Stimulated activated CD8-positive, alpha-beta memory T cell treated with anti-CD3 and anti-CD28 coated beads, Interleukin-7, amount 100 ng/mL, for 4 hours (primary cell): ENCODE measurements around the gene TRMT1.

ENCODE experiments used
- DNase-seq, 2 donors: peaks; one replicate each; pipeline ENCODE4 v3.0.0-alpha.2; 2020; ENCODE audit warnings: low read depth in 2 of 2

The TRMT1 gene

DNA sequence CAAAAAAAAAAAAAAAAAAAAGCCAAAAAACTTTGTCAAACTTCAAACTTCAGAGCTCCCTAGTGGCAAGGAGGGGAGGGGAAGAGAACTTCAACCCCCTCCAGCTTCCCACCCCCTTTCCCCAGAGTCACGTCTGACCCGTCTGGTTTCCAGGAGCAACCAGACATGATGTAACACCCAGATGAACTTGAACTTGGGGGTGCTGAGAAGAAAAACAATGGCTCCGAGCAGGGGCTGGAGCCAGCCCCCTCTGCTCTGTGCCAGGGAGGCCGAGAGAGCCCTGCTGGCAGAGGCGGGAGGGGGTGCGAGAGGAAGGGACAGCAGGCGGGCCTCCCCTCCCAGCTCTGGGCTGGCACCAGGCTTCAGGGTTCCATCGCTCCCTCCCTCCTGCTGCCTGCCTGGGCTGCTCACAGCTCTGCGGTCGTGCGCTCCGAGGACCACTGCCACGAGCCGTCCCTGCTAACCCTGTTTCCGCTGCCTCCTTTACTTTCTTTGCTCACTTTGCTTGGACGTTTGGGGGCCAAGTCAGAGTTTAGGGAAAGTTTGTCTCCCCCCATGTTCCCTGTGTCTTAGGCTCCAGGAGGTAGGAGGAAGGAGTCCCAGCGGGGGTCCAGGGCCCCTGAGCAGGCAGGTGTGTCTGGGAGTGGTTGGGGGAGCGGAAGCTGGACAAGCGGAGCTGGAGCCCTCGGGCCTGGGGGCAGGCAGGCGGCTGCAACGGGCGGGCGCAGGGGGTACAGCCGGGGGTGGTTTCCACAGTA is 25.0 kb downstream of the TRMT1 start:
- DNase-seq = no peak

DNA sequence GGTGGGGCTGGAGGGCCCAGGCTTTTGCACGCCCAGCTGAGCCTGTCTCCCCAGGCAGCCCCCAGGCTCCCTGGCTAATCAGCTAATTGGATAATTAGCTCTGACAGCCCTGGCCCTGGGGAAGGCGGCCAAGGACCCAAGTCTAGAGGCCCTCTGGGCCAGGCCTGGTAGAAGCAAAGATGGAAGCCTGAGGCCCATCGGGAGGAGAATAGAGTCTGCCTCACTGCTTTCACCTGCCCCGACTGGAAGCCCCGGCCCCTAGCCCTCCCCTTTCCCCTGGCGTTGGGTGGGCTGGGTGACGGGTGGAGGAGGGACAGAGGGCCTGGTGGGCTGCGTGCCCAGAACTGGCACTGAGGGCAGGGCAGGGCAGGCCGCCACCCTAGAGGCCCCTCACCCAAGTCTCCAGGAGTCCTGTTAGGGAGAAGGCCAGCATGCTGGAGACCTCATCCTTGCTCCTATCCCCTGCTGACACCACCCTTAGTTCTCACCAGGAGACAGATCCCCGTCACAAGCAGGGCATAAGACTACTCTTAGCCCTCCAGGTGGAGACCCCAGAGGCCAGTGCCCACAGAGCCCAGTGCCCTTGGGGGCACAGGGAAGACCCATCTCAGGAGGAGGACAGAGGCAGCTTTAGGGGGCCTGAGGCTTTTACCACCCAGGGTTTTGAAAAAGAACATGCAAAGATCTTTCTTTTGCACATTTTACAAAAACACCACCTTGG is 25.9 kb downstream of the TRMT1 start:
- DNase-seq = no peak

DNA sequence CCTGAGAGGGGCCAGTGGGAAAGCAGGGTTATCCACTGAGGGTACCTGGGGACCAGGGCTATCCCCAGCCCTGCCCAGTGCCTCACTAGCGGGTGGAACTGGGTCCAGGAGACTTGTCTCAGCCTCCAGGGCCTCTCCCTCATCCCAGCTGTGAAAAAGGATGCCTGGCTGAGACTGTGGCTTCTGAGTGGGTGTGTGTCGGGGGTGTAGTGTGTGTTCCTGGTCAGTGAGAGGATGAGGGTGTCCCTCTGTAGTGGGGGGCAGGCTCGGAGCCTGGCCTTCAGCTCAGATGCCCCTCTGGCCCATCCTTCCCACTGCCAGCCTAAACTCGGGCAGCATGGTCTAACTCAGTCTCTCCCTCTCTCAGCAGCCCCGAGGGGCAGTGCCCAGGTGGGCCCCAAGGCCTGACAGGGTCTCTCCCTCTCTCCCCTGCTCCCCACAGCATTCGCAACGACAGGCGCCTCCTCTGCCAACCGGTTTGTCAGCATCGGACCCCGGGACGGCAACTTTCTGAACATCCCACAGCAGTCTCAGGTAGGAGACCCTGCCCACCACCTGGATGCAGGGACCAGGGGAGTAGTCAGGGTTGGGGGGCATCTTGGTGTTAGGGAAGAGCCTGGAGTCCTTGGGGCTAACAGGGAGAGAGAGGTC is 26.6 kb downstream of the TRMT1 start:
- no peak for DNase-seq

DNA sequence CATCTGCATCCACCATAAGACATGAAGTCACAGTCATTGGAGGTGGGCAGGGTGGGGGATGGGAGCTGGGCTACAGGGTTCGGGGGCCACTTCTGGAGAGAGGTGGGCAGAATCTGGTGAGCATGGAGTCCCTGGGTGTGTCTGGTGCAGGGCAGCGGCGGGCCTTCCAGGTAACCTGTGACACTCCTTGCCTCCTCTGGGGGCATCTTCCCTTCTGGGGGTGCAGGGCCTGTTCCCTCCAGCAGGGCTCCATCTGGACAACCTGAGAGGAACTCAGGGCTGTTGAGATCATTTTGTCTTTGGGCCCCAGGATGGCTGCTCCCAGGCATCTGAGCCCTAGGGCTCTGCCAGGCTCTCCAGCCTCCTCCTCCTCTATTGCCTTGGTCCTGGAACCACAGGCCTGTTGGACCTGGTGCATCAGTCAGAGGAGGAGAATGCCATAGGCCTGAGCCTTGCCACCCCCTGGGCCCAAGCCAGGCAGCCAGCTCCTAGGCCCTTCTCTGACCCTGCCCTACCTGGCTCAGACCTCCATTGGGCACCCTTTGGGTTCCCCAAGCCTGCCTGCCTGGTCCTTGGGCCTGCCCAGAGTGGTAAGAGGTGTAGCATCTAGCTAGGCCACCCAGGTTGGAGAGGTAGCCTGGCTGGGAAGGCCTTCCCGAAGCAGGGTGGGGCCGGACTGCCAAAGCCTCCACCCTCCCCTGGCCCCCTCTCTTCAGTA is 27.2 kb downstream of the TRMT1 start:
- DNase-seq = no peak

DNA sequence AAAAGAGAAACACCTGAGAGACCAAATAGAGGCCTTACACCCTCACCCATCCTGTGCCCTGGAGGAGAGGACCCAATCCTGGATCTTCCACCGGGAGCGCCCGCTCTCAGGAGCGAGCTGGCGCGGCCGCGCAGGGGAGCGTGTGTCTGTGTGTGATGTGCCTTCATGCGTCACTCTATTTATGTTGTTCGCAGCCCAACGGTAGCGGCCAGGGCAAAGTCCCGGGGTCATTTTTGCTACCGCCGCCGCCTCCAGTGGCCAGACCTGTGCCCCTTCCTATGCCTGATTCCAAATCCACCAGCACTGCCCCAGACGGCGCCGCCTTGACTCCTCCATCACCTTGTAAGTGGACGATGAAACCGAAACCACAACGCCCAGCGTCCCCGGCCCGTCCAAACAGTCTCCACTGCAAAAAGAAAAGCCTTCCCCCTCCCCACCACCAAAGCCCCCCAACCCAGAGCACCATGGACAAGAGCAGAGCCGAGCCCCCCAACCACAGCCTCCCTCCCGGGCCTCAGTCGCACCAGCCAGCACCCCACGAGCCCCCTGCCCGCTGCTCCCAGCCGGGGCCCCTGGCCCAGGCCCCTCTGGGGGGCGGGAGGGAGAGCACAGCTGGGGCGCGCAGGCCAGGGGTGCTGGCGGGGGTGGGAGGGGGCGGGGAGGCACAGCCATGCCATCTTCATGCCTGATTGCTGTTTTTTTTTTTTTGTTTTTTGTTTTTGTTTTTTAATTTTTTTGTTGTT is 28.6 kb downstream of the TRMT1 start:
- no peak for DNase-seq

DNA sequence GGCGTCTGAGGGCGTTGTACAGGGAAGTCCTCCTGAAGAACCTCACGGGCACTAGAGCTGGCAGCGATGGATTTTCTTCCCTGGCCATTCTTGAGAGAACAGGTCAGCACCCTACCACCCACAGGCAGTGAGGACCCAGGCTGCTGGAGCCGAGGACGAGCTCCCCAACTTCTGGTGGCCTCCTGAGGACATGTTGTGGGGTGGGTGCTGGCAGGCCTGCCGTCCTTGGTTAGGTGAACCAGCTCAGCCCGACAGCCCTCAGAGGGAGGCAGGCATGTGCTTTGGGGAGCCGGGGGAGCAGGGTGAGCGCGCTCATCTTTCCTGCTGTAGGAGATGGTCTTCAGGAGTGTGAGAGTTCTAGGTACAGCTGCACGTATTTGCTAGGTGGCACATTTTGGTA is 29.2 kb downstream of the TRMT1 start:
- DNase-seq = no peak

DNA sequence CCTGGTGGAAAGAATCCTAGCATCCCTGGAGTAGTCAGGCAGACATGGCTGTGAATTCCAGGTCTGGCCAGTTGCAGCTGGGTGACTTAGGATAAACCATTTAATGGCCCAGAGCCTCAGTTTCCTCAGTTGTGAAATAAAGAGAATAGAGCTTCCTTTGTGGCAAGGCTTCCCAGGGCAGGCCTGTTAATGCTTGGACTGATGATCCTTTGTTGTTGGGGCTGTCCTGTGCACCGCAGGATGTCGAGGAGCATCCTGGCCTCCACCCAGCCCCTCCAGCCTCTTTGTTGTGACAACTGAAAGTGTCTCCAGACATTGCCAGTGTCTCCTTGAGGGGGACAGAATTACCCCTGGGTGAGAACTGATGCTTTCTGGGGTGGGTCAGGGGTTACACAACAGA is 30.2 kb downstream of the TRMT1 start:
- no peak for DNase-seq

DNA sequence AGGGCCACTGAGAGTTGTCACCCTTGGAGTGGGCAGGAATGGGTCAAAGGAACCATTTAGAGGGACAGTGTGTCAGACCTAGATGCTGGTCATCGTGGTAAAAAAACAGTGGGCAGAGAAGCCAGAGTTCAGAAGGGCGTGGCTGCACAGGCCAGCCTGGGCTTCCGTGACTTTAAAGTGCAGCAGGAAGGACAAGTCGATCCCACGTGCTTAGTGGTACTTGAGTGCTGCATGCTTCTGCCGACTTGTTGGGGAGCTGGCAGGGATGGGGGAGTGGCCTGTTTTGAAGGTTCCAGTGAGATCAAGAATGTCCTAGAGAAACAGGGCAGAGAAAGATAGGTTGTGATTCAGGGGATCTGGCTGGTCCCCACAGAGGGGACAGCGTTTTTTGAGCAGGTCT is 30.9 kb downstream of the TRMT1 start:
- DNase-seq = no peak

DNA sequence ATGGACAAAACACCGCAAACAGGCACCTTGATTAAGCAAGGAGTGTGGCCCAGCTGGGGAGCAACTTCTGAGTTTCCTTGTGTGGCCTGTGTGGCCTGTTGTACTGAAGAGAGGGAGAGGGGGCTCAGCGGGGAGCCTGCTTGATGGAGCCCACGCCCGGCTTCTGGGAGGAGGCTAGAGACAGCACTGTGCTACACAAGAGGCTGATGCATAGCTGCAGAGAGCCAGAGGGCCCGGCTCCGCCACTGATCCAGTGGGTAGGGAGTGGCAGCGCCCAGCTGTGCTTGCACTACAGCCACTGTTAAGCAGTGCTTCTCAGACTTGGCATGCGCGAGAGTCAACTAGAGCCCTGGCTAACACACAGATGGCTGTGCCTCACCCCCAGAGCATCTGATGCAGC is 32.9 kb downstream of the TRMT1 start:
- DNase-seq = no peak

DNA sequence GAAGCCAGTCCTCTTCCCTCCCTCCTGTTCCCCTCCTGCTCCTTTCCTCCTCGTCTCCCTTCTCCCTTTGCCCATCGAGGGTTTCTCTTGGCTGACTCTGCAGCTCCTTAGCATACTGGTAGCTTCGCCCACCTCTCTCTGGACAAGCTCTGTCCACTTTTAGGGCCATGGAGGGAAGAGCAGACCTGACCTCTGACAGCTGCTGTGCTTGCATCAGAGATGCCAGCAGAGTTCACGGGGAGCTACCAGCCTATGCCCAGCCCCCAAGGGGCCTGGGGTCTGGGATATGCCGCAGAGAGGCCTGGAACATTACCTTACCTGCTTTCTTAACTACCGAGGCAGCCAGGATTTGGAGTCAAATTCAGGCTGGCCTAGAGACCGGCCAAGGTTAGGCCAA is 33.5 kb downstream of the TRMT1 start:
- no peak for DNase-seq

DNA sequence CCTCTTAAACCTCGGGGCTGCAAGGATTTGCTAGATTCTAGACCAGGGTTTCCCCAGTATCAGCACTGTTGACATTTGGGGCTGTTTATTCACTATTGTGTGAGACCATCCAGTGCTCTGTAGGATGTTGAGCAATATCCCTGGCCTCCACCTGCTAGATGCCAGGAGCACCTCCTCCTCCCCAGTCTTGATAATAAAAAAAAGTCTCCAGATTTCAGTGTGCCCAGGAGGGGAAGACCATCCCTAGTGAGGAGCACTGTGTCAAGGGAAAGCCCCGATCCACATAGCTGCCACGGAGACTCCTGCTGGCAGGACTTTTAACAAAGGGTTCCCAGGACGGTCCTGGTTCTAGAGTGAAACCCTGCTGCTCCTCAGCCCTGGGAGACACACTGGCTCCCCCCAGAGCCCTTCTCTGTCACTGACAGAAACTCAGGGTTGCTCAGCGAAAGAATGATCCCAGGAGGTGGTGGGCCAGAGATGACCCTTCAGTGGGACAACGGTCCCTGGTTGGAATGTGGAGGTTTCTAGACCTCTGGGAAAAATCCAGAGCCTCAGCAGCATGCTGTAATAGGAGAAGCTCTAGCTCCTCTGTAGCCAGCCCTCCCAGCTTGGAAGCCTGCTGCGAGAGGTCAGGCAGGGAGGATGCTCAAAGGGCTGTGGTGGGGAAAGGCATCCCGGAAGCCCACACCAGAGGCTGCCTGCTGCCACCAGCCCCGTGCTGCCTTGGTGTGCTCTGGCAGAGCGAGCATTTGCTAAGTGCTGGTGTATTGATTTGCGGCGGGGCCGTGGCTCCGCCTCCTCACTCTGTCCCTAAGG is 34.1 kb downstream of the TRMT1 start:
- no peak for DNase-seq

DNA sequence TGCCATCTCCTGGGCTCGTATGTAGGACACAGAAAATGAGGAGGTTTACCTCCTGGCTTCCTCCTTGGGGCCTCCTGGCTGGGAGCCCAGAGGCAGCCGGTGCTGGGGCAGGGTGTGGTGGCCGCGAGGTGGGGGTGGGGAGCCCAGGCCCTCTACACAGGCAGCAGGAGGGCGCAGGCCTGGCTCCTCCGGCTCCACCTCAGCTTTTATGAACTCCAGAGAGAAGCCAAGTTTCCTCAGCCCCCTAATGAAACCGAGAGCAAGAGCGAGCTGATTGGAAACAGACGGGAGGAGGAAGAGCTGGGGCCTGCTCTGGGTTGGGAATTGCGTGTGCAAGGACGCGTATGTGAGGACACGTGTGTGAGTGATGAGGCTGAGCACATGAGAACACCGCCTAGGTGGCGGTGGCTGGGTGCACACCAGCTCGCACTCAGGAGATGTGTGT is 37.0 kb downstream of the TRMT1 start:
- no peak for DNase-seq

DNA sequence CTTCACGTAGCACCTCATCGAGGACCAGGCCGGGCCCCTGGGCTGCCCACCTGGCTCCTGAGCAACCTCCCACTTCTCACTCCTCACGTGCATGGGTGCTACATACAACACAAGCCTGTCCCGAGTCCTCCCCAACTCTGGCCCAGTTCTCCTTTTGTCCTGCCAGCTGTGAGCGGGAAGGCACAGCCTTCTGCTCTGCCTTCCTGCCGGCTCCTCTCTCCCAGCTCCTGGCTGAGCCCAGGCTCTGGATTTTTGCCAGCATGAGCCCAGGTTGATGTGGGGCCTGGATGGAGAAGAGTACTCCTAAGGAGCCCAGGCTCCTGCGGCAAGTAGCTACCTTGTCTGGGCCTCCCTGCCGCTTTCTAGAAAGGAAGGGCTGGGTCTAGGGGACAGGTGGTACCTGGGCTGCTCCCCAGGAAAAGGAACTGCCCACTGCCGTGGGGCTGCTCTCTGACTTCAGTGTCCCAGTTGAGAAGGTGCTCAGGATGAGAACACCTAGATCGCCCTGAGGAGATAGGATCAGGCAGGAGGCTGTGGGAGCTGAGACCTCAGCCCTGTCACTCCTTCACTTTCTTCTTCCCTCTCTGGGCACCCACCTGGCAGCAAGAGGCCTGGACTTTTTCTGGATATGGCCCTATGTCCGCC is 37.5 kb downstream of the TRMT1 start:
- no peak for DNase-seq

DNA sequence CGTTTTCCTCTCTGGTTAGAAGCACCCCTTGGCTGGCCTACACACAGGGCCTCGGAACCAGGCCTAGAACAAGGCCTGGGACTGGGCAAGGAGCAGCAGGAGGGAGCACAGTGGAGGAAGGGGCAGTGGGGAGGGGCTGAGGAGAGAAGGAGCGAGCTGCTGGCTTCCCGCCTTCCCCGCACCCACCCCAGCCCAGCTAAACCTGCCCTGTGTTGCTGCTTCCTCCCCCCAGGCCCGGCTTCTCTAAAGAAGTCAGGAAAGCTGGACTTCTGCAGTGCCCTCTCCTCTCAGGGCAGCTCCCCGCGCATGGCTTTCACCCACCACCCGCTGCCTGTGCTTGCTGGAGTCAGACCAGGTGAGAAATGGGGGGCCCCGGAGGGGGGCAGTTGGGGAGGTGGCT is 38.2 kb downstream of the TRMT1 start:
- DNase-seq = no peak

DNA sequence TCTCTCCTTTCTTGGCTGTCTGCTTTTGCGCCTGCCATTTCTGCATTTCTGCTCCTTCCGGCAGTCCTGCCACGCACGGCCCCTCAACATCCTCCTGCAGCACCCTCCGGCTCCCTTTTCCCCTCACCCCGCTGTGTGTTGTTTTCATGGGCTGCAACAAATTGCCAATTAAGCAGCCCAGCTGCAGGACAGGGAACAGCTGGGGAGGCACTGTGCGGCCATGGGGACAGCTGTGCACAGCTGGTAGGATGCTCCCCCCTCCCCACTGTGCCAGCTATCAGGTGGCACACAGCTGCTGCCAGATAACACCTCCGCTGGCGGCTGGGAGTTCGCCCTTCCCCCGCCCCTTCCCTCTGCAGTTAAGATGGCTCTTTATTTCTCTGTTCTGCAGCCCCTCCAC is 39.3 kb downstream of the TRMT1 start:
- no peak for DNase-seq

DNA sequence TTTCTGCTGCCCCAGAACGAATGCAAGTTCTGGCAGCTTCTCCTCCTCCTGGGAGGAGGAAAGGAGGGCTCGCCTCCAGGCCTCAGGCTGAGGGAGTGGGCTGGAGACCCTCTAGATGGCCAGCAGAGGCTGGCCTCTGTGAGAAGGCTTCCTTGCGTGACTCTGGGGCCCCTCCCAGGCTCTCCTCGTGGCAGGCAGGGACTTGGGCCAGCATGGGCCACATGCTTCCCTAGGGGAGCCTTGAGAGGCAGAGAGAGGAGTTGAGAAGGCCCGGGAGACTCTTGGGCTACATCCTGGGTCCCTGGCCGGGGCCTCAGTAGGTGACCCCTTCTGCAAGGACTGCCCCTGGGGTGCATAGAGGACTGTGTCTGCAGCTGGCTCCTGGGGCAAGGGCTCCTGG is 39.8 kb downstream of the TRMT1 start:
- DNase-seq = no peak

DNA sequence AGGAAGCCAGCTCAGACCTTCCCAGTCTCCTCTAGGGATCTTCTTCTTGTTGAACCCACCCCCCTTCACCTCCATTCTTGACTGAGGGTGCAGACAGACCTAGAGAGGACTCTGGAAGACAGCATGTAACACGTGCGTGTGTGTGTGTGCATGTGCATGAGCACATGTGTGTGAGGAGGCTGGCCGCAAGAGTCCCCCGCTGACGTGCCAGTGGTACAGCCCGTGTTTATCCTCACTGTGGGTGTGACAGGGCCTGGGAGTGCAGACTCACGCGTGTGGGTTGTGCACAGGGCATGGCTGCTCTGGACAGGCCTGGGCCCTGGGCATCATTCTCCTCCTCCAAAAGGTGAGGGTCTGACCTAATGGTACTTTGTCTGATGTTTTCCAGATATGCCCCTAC is 40.2 kb downstream of the TRMT1 start:
- no peak for DNase-seq

DNA sequence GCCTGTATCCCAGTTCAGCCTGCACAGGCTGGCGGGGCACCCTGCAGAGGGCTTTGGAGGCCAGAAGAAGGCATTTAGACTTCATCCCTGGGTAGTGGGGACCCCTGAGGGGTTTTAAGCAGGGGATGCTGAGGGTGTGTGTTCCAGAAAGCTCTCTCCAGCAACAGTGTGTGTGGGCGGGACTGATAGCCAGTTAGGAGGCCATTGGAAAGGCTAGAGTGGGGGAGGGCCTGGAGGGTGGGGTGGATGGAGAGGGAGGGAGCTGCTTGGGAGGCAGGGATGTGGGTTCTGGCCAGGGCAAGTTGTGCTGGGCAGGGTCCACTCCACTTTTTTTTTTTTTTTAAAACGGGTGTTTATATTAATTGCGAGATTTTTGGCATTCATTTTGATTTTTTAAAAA is 42.2 kb downstream of the TRMT1 start:
- no peak for DNase-seq

DNA sequence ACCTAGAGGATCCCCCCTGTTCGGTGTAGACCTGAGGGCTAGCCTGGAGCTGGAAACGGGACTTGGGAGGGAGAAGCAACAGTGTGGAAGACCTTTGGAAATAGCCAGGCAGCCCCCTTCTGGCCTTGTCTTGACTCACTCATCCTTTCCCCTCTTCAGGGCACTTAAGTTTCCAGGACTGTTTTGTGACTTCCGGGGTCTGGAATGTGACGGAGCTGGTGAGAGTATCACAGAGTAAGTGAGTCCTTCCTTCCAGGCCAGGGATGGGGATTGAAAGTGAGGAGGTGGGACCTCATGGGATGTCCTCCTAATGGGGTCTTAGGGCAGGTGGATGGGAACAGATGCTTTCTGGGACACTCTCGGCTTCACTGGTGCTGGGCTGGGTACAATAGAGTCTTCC is 43.3 kb downstream of the TRMT1 start:
- no peak for DNase-seq

DNA sequence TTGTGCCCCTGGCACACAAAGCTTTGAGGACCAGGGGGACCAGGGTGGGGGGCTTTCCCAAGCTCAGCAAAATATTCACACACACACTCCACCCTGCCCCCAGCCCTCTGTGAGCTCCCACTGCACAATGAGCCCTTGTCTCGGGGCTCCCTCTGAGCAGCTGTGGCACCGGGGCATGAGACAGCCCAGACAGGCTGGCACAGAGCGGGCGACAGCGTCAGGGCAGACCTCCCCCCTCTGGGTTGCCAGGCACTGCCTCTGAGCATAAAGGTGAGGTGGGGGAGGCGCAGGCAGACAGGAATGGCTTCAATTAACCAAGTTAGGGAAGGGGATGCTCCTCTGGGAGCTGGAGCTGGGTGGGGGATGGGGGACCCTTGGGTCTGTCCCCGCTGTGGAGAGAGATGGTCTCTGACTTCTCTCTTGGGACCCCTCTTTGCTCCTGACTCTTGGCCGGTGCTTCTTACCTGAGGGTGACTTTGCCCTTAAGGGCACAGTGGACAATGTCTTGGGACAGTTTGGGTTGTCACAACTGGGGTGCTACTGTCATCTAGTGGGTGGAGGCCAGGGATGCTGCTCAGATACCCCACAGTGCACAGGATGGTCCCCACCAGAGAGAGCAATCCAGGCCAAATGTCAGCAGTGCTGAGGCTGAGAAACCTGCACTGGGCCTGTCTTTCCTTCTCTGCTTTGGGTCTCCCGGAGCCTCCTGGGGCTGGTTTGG is 44.2 kb downstream of the TRMT1 start:
- no peak for DNase-seq
